Measurements from ENCODE around the gene DIAPH2.

DNA sequence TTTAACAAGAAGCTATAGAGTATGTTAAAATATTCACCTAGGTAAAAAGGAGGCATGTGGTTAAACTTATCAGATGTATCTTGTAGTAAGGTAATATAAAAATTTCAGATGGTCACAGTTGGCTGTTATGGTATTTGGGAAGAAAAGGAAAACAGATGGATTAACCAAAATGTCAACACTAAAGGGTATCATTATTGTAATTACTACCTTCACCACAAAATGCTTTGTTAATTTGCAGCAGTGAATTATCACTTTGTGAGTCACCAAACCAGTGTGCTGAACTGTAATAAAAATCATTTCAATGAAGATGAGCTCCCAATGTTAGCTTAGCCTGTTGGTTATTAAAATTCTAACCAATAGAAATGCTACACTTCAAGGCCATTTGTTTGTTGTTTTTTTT is 432.9 kb downstream of the DIAPH2 start:
- TF ChIP-seq, protein P1, sequence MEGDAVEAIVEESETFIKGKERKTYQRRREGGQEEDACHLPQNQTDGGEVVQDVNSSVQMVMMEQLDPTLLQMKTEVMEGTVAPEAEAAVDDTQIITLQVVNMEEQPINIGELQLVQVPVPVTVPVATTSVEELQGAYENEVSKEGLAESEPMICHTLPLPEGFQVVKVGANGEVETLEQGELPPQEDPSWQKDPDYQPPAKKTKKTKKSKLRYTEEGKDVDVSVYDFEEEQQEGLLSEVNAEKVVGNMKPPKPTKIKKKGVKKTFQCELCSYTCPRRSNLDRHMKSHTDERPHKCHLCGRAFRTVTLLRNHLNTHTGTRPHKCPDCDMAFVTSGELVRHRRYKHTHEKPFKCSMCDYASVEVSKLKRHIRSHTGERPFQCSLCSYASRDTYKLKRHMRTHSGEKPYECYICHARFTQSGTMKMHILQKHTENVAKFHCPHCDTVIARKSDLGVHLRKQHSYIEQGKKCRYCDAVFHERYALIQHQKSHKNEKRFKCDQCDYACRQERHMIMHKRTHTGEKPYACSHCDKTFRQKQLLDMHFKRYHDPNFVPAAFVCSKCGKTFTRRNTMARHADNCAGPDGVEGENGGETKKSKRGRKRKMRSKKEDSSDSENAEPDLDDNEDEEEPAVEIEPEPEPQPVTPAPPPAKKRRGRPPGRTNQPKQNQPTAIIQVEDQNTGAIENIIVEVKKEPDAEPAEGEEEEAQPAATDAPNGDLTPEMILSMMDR (IDR thresholded peaks at IDR 0.05 in 2 of 3, conservative IDR thresholded peaks at IDR 0.05 in 1 of 3; ENCODE audit: insufficient read depth in 2 of 3, low read depth in 1 of 3, low read length in 3 of 3) = no peak
- TF ChIP-seq RNF2 (IDR thresholded peaks at IDR 0.05) (no peak), ZNF75A (CRISPR knock-in tag; IDR thresholded peaks at IDR 0.05) (no peak), PURB (CRISPR knock-in tag; IDR thresholded peaks at IDR 0.05; ENCODE audit: low read depth) (no peak), ATF7 (IDR thresholded peaks at IDR 0.05) (no peak), CHD4 (IDR thresholded peaks at IDR 0.05; ENCODE audit: insufficient read depth, insufficient replicate concordance, low read depth, low read length, poor library complexity, severe bottlenecking) (no peak), ZBTB8A (IDR thresholded peaks at IDR 0.05; ENCODE audit: partially characterized antibody) (no peak), ZFPM2 (CRISPR knock-in tag; IDR thresholded peaks at IDR 0.05) (no peak), PTBP1 (IDR thresholded peaks at IDR 0.05; ENCODE audit: low read depth, low read length) (no peak), CBX2 (IDR thresholded peaks at IDR 0.05; ENCODE audit: insufficient read depth, low read length, poor library complexity, severe bottlenecking) (no peak), PHB2 (IDR thresholded peaks at IDR 0.05; ENCODE audit: low read depth) (no peak)
- TF ChIP-seq, protein P2, sequence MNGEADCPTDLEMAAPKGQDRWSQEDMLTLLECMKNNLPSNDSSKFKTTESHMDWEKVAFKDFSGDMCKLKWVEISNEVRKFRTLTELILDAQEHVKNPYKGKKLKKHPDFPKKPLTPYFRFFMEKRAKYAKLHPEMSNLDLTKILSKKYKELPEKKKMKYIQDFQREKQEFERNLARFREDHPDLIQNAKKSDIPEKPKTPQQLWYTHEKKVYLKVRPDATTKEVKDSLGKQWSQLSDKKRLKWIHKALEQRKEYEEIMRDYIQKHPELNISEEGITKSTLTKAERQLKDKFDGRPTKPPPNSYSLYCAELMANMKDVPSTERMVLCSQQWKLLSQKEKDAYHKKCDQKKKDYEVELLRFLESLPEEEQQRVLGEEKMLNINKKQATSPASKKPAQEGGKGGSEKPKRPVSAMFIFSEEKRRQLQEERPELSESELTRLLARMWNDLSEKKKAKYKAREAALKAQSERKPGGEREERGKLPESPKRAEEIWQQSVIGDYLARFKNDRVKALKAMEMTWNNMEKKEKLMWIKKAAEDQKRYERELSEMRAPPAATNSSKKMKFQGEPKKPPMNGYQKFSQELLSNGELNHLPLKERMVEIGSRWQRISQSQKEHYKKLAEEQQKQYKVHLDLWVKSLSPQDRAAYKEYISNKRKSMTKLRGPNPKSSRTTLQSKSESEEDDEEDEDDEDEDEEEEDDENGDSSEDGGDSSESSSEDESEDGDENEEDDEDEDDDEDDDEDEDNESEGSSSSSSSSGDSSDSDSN (IDR thresholded peaks at IDR 0.05; ENCODE audit: borderline replicate concordance in 1 of 2, low read depth in 2 of 2, low read length in 2 of 2) = no peak
- TF ChIP-seq, protein P3, sequence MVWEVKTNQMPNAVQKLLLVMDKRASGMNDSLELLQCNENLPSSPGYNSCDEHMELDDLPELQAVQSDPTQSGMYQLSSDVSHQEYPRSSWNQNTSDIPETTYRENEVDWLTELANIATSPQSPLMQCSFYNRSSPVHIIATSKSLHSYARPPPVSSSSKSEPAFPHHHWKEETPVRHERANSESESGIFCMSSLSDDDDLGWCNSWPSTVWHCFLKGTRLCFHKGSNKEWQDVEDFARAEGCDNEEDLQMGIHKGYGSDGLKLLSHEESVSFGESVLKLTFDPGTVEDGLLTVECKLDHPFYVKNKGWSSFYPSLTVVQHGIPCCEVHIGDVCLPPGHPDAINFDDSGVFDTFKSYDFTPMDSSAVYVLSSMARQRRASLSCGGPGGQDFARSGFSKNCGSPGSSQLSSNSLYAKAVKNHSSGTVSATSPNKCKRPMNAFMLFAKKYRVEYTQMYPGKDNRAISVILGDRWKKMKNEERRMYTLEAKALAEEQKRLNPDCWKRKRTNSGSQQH (CRISPR knock-in tag; IDR thresholded peaks at IDR 0.05) = no peak
- TF ChIP-seq, protein P4, sequence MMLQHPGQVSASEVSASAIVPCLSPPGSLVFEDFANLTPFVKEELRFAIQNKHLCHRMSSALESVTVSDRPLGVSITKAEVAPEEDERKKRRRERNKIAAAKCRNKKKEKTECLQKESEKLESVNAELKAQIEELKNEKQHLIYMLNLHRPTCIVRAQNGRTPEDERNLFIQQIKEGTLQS (IDR thresholded peaks at IDR 0.05) = no peak
- TF ChIP-seq, protein P4 (CRISPR knock-in tag; conservative IDR thresholded peaks at IDR 0.05) = no peak
